Peyer's patch (tissue), 4 donors: ENCODE data around the gene PRR22. TPM values are rescaled to one million over a fixed set of nuclear protein-coding genes. Genes with fewer than 3 reads are reported as not detected.
A peak's percentile ranks its signal among the peaks of the same experiment; 100 is the strongest.

ENCODE experiments used
- DNase-seq, 3 donors: peaks; one replicate each; pipeline ENCODE4 v3.0.0-alpha.2; 2017 to 2019
- H3K27ac ChIP-seq, 4 donors: fragments of 200-600 bp; sonication (generic); one replicate each; pipeline ENCODE4 v1.5.1; 2016 to 2019
- H3K27me3 ChIP-seq, 2 donors: fragments of 200-600 bp; sonication (generic); one replicate each; pipeline ENCODE4 v1.5.1; 2019
- H3K36me3 ChIP-seq, 3 donors: fragments of 200-600 bp; sonication (generic); one replicate each; pipeline ENCODE4 v1.5.1; 2016 to 2019
- H3K4me1 ChIP-seq, 4 donors: fragments of 200-600 bp; sonication (generic); one replicate each; pipeline ENCODE4 v1.5.1; 2016 to 2019
- H3K4me3 ChIP-seq, 4 donors: fragments of 200-600 bp; sonication (generic); 1 replicate in 3 of 4; 2 replicates in 1 of 4; pipeline ENCODE4 v1.5.1; 2016 to 2019; ENCODE audit warnings: mild to moderate bottlenecking in 1 of 4
- H3K9me3 ChIP-seq, 4 donors: fragments of 200-600 bp; sonication (generic); one replicate each; pipeline ENCODE4 v1.5.1; 2016 to 2019; ENCODE audit warnings: mild to moderate bottlenecking in 1 of 4
- CTCF ChIP-seq, 6 experiments: fragments of 450-650 bp in 4 of 6; fragments of 200-600 bp in 2 of 6; sonication (generic) in 1 of 6; IDR thresholded peaks; one replicate each; pipeline ENCODE4 v1.5.1; 2017 to 2019; ENCODE audit warnings: antibody characterized with exemption in 6 of 6, mild to moderate bottlenecking in 3 of 6, moderate library complexity in 1 of 6
- POLR2A ChIP-seq, 2 donors: fragments of 450-650 bp; IDR thresholded peaks; one replicate each; pipeline ENCODE4 v1.5.1; 2017; ENCODE audit warnings: antibody characterized with exemption in 2 of 2, mild to moderate bottlenecking in 2 of 2, moderate library complexity in 2 of 2
- total RNA-seq, 4 donors: library from RNA; depleted of rRNA; stranded (reverse); fragments of >200 nt; gene quantifications; one replicate each; pipeline ENCODE4 v1.1.0, GENCODE V29; 2016

The PRR22 gene
- total RNA-seq, 4 donors from 2014 or later: 6.5 to 21.3 (median 9.0) TPM

GRCh38 chr19:5795382-5795919 is 10.9 kb upstream of the PRR22 start:
- TF ChIP-seq POLR2A (IDR thresholded peaks at IDR 0.05) (no peak), CTCF (IDR thresholded peaks at IDR 0.05) (no peak)
- H3K4me3 ChIP-seq: no peak overlapping the region
- no peaks in the 10 kb centered on the region for H3K27me3 ChIP-seq
- no peaks in the 10 kb centered on the region for H3K36me3 ChIP-seq
- H3K4me1 ChIP-seq: peaks cover 0 to 7% (median 0%) of the 10 kb centered on the region in 4 donors
- DNase-seq: no peak
- no peak overlapping the region for H3K27ac ChIP-seq
- no peaks in the 10 kb centered on the region for H3K9me3 ChIP-seq

- peaks cover 0 to 7% (median 3%) of the 10 kb centered on the region in 4 donors for H3K4me1 ChIP-seq
- H3K27ac ChIP-seq: no peak overlapping the region
- no peaks in the 10 kb centered on the region for H3K27me3 ChIP-seq
- DNase-seq: no peak
- no peaks in the 10 kb centered on the region for H3K9me3 ChIP-seq
- H3K36me3 ChIP-seq: peaks cover 0 to 18% (median 0%) of the 10 kb centered on the region in 3 donors
- TF ChIP-seq CTCF (IDR thresholded peaks at IDR 0.05) (no peak), POLR2A (IDR thresholded peaks at IDR 0.05) (no peak)
- no peak overlapping the region for H3K4me3 ChIP-seq
These were observed 8.6 kb upstream of the PRR22 start for GRCh38 chr19:5793188-5793587.

GRCh38 chr19:5792224-5792623 is 7.7 kb upstream of the PRR22 start:
- TF ChIP-seq POLR2A (IDR thresholded peaks at IDR 0.05): no peak
- TF ChIP-seq CTCF (IDR thresholded peaks at IDR 0.05): no peak
- Histone ChIP-seq H3K4me1 (peaks cover 0 to 7% (median 3%) of the 10 kb centered on the region in 4 donors), H3K27ac (no peak overlapping the region), H3K27me3 (no peaks in the 10 kb centered on the region), H3K9me3 (no peaks in the 10 kb centered on the region), H3K36me3 (peaks cover 0 to 27% (median 0%) of the 10 kb centered on the region in 3 donors), H3K4me3 (no peak overlapping the region)
- DNase-seq: no peak

DNA sequence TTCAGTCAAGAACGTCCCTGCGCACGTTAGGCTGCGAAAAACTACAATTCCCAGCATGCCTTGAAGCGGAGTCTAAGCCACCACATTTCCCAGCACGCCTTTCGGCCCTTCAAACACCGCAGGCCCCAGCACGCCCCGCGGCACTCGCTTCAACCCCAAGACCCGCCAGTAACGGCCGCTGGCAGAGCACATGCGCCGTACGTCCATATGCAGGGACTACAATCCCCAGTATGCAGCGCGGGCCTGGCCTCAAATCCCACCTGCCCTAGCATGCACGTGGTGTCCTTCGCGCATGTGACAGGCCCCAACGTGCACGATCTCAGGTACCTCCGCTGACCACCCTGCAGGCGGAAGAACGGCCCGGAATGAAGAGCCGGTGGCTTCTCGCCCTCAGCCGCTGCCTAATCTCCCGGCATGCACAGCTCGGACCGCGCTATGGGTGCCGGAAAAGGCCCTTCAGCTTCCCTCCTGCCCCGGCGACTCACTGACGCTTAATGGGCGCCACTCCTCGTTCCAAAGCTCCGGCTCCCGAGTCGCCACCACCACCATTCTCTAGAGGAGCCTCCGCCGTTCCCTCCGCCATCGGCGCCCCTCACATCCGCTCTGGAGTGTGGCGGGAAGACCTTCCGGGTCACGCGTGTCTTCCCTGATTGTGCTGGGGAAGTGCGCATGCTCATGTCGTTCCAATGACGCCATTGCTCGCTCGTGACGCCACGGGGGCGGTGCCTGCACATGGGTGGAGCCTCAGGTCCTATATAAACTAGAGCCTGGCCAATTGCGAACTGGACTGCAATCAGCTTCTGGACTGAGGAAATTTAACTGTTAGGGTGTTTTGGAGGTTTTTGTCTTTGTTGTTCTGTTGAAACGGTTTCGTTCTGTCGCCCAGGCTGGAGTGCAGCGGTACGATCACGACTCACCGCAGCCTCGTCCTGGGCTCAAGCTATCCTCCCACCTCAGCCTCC is 6.3 kb upstream of the PRR22 start, which contains the start of gene DUS3L:
DUS3L (minus strand) TSS at position 605 of the 962 bp plus-strand sequence; CDS start at position 583, 22 bp downstream.
- H3K27ac ChIP-seq: peak within 1 kb of the TSS; percentile 94 to 98 (median 96)
- H3K27me3 ChIP-seq: no peaks in the 10 kb centered on the region
- peak within 1 kb of the TSS; percentile 69 to 89 (median 84) for H3K4me3 ChIP-seq
- peak; percentile 95 to 99 (median 96) for DNase-seq
- TF ChIP-seq POLR2A (IDR thresholded peaks at IDR 0.05) (peak; percentile 45 to 59), CTCF (IDR thresholded peaks at IDR 0.05) (no peak)
- H3K36me3 ChIP-seq: peaks cover 0 to 41% (median 0%) of the 10 kb centered on the region in 3 donors
- no peaks in the 10 kb centered on the region for H3K9me3 ChIP-seq
- H3K4me1 ChIP-seq: peaks cover 0 to 7% (median 3%) of the 10 kb centered on the region in 4 donors

- peaks cover 0 to 49% (median 0%) of the 10 kb centered on the region in 3 donors for H3K36me3 ChIP-seq
- peaks cover 0 to 7% (median 3%) of the 10 kb centered on the region in 4 donors for H3K4me1 ChIP-seq
These were observed 5.5 kb upstream of the PRR22 start for GRCh38 chr19:5789886-5790558.

More at GRCh38 chr19:5789886-5790558, 5.5 kb upstream of the PRR22 start:
- DNase-seq: no peak
- H3K27ac ChIP-seq: peak overlapping the region; percentile 94 to 98 (median 96)
- no peak for TF ChIP-seq POLR2A (IDR thresholded peaks at IDR 0.05)
- TF ChIP-seq CTCF (IDR thresholded peaks at IDR 0.05): no peak
- no peaks in the 10 kb centered on the region for H3K9me3 ChIP-seq
- H3K27me3 ChIP-seq: no peaks in the 10 kb centered on the region
- H3K4me3 ChIP-seq: peak overlapping the region; percentile 69 to 89 (median 84)
